ENCODE measurements around the gene WFIKKN1. TPM values are rescaled to one million over a fixed set of nuclear protein-coding genes. Genes with fewer than 3 reads are reported as not detected.

Gene WFIKKN1
- total RNA-seq, 2 donors from 2014 or later, result 0.92 to 1.2 TPM

DNA sequence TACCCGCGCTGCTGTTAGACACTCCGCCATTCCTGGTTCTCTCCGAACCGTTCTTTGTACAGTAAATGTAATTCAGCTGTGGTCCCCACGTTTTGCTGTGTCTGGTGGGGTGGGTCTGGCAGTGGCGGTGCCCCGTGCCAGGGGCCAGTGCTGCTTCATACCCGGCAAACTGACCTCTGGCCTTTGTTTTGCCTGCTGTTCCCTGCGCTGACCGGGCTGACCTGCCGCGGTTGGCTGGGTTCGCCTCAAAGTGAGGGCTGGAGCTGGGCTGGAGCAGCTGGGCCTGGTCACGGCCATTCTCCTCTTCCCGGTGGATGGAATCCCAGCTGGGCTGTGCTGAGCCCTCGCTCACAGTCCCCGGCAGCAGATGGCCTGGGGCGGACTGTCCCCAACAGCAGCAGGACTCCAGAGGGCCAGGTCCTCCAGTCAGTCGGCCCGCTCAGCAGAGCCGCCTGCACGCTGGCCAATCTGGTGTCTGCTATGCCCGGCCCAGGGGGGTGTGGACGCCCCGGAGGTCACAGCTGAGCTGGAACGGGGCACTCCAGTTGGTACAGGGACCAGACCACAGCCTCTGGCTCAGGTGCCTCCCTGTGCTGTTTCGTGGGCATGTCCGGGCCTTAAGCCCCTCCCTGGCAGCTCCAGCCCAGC is 1.5 kb upstream of the WFIKKN1 start:
- H3K4me3 ChIP-seq, result no peak overlapping the region
- no peak for ATAC-seq (ENCODE audit: insufficient number of reproducible peaks, low FRiP score, low read depth)
- peaks cover 15% of the 10 kb centered on the region for H3K36me3 ChIP-seq
- no peaks in the 10 kb centered on the region for H3K27me3 ChIP-seq (replicated peaks; ENCODE audit: insufficient read depth)
- H3K27ac ChIP-seq, result no peak overlapping the region
- H3K9me3 ChIP-seq, result no peaks in the 10 kb centered on the region
- DNase-seq (ENCODE audit: low spot score), result no peak
- TF ChIP-seq, protein P1, sequence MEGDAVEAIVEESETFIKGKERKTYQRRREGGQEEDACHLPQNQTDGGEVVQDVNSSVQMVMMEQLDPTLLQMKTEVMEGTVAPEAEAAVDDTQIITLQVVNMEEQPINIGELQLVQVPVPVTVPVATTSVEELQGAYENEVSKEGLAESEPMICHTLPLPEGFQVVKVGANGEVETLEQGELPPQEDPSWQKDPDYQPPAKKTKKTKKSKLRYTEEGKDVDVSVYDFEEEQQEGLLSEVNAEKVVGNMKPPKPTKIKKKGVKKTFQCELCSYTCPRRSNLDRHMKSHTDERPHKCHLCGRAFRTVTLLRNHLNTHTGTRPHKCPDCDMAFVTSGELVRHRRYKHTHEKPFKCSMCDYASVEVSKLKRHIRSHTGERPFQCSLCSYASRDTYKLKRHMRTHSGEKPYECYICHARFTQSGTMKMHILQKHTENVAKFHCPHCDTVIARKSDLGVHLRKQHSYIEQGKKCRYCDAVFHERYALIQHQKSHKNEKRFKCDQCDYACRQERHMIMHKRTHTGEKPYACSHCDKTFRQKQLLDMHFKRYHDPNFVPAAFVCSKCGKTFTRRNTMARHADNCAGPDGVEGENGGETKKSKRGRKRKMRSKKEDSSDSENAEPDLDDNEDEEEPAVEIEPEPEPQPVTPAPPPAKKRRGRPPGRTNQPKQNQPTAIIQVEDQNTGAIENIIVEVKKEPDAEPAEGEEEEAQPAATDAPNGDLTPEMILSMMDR (IDR thresholded peaks at IDR 0.05), result no peak
- H3K4me1 ChIP-seq (ENCODE audit: control insufficient read depth in 1 of 2, low read depth in 2 of 2), result peaks cover 0 to 6% of the 10 kb centered on the region in 2 donors

DNA sequence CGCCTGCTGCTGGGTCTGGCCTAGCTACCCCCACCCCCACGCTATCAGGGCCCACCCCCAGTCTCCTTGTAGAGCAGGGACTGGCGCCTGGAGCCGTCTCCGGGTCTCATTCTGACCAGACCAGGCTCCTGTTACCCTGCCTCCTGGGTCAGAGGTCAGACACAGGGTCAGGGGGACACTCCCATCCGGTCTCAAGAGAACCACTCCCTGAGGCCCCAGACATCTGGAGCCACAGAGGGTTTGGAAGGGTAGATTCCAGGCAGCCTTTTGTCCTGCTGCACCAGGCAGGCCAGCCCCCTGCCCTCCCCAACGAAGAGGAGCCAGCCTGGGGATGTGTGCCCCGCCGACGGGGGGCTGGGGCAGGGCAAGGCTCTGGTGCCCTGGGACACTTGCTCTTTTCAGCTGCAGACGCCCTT is 944 bp upstream of the WFIKKN1 start:
- ATAC-seq (ENCODE audit: insufficient number of reproducible peaks, low FRiP score, low read depth) (no peak), DNase-seq (ENCODE audit: low spot score) (no peak)
- H3K27me3 ChIP-seq (replicated peaks; ENCODE audit: insufficient read depth), result no peaks in the 10 kb centered on the region
- H3K36me3 ChIP-seq, result peaks cover 15% of the 10 kb centered on the region
- no peak overlapping the region for H3K27ac ChIP-seq
- TF ChIP-seq, protein P1 (IDR thresholded peaks at IDR 0.05), result no peak
- H3K4me3 ChIP-seq, result no peak overlapping the region
- no peaks in the 10 kb centered on the region for H3K9me3 ChIP-seq
- H3K4me1 ChIP-seq (ENCODE audit: control insufficient read depth in 1 of 2, low read depth in 2 of 2), result peaks cover 2 to 11% of the 10 kb centered on the region in 2 donors

DNA sequence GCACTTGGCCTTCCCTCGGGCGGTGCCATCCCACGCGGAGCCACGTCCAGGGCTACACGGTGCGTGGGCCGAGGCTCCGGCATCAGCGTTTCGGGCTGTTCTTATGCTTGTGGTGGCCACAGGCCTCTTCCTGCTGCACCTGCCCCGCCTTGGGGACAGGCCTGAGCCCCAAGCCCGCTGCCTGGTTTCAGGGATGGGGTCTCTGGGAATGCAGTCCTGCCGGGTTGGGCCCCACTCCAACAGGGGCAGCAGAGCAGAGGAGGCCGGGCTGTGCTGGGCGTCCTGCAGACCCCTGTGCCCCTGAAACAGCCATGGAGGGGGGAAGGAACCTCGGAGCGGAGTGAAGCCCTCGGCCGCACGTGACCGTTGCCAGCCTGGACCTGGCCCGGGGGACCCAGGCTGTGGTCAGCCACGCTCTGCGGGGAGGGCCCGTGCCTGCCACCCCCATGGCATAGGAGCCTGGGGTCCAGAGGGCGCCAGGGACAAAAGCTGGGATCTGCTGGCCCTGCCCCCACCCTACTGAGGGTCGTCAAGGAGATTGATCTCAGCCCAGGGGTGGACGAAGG is 453 bp upstream of the WFIKKN1 start:
- ATAC-seq (ENCODE audit: insufficient number of reproducible peaks, low FRiP score, low read depth) (no peak), DNase-seq (ENCODE audit: low spot score) (no peak)
- Histone ChIP-seq H3K9me3 (no peaks in the 10 kb centered on the region), H3K27ac (no peak overlapping the region), H3K4me3 (no peak overlapping the region), H3K4me1 (ENCODE audit: control insufficient read depth in 1 of 2, low read depth in 2 of 2) (peaks cover 7 to 16% of the 10 kb centered on the region in 2 donors), H3K27me3 (replicated peaks; ENCODE audit: insufficient read depth) (no peaks in the 10 kb centered on the region), H3K36me3 (peaks cover 15% of the 10 kb centered on the region)
- TF ChIP-seq, protein P1 (IDR thresholded peaks at IDR 0.05), result no peak

- Histone ChIP-seq H3K36me3 (peaks cover 11% of the 10 kb centered on the region), H3K27me3 (replicated peaks; ENCODE audit: insufficient read depth) (no peaks in the 10 kb centered on the region), H3K4me3 (no peak overlapping the region), H3K9me3 (no peaks in the 10 kb centered on the region), H3K4me1 (ENCODE audit: control insufficient read depth in 1 of 2, low read depth in 2 of 2) (peaks cover 11 to 21% of the 10 kb centered on the region in 2 donors), H3K27ac (no peak overlapping the region)
- no peak for ATAC-seq (ENCODE audit: insufficient number of reproducible peaks, low FRiP score, low read depth)
- DNase-seq (ENCODE audit: low spot score), result no peak
- TF ChIP-seq, protein P1 (IDR thresholded peaks at IDR 0.05), result no peak
Observed at GRCh38 chr16:631808-632358, 1.1 kb downstream of the WFIKKN1 start.

GRCh38 chr16:632486-633335 is 1.9 kb downstream of the WFIKKN1 start:
- Histone ChIP-seq H3K36me3 (peaks cover 5% of the 10 kb centered on the region), H3K27me3 (replicated peaks; ENCODE audit: insufficient read depth) (no peaks in the 10 kb centered on the region), H3K27ac (no peak overlapping the region), H3K4me1 (ENCODE audit: control insufficient read depth in 1 of 2, low read depth in 2 of 2) (peaks cover 11 to 27% of the 10 kb centered on the region in 2 donors), H3K9me3 (no peaks in the 10 kb centered on the region), H3K4me3 (no peak overlapping the region)
- DNase-seq (ENCODE audit: low spot score) (no peak), ATAC-seq (ENCODE audit: insufficient number of reproducible peaks, low FRiP score, low read depth) (no peak)
- TF ChIP-seq, protein P1 (IDR thresholded peaks at IDR 0.05), result no peak

Measured in thoracic aorta (tissue), 2 donors.